ENCODE data around the gene LRRC28.

LRRC28 gene

GRCh38 chr15:99250001-99250400, 1.3 kb upstream of the LRRC28 start:
- DNase-seq, result peak; percentile 38

DNA sequence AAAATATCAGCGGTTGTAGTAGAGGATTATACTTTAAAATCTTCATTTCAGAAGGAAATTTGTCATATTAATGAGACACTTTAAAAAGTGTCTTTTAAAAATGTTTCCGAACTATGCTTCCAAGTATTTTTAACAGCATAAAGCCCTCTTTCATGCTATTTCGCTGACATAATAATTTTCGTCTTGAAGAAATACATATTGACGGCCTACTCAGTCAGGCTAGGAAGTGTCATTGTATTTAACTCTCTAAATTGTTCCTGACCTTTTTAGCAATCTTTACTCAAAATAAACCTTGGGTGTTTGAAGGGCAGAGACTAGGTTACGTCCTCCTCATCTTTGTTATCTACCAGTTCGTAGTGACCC, 806 bp upstream of the LRRC28 start:
- DNase-seq, result no peak

- DNase-seq, result peak; percentile 9
Measured at GRCh38 chr15:99252326-99252725, 1.0 kb downstream of the LRRC28 start.

DNA sequence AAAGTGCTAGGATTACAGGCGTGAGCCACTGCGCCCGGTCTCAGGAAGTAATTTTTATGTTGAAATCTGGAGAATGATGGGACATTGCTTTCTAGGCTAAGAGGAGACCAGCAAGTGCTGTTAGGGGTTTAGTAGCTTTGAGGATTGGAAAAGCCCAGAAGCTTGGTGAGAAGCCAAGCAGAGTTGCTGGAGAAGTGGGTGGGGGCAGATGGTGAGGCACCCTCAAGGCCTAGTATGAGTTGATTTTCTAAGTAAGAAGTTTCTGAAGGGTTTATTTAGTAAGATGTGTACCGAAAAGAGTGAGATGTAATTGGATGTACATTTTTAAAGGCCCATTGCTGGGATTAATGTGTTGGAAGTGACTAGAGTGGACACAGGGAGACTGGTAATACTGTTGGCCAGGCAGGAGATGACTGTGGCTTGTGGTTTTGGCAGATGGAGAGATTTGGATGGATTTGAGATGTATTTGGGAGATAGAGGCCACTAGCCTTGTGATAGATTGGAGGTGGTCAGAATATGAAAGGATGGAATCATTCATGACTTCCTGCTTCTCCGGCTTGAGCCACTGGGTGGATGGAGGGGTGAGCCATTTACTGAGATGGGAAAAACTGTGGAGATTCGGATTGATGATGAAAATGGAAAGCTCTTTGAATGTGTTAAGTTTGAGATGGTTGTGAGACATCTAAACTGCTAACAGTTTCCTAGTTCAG, 2.3 kb downstream of the LRRC28 start:
- no peak for DNase-seq

- DNase-seq, result no peak
Measured at GRCh38 chr15:99257107-99257750, 5.9 kb downstream of the LRRC28 start.

GRCh38 chr15:99264125-99264524, 12.8 kb downstream of the LRRC28 start:
- DNase-seq, result no peak

DNA sequence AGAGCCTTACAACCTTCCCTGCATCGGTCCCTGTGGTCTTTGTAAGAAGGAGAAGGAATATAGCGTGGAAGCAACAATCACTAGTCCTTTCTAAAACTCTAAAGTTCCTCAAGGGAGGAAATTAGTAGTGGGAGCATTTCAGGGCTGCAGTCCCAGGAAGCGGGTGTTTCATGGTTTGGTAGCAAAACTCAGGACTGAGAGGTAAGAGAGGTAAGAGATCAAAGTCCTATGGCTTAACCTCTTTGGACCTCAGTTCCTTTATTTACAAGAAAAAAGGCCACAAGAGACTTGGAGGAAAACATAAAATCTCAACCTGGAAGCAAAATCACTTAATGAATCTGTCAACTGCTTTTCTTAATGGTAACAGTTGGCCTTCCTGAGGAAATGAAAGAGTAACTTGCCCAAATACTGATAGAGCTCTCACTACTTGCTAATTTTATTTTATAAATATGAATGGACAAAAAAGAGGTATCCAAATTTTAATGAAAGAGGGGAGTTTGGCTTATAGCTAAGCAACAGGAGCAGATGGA, 14.3 kb downstream of the LRRC28 start:
- DNase-seq, result no peak

DNA sequence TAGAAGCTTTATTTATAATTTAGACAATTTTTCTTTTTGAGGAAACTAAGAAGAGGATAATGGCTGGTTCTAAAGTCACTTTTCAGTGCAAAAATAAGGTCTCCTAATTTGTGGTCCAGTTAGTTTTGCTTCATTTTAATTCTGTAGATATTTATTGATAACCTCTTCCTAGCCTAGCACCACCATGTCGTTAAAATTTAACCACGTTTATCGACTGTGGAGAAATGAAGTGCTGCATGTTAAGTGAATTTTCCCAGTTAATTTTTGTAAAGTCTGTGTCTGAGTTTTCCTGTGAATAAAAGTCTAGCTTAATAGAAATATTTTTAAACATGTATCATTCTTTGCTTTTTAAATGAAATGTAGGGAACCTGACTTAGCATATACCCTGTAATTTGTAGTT, 16.7 kb downstream of the LRRC28 start:
- DNase-seq, result no peak

DNA sequence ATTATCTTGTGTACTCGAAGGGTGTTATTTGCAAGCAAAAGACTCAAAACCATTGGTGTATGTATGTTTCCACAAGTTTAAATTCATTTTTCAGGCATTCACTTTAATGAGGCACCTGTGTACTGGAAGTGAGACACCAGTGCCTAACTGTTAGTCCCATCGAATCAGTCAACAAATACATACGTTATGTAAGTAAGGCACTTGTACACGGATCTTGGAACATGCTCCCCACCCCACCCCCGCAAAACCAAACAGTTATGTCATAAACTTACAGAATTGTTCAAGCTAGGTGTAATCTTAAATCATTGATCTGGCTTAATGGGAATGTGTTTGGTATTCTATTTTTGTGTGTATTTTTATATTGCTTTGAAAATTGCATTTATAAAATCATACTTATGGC, 17.1 kb downstream of the LRRC28 start:
- DNase-seq, result no peak

- no peak for DNase-seq
Measured at GRCh38 chr15:99273801-99274200, 22.5 kb downstream of the LRRC28 start.

GRCh38 chr15:99275061-99275460, 23.8 kb downstream of the LRRC28 start:
- no peak for DNase-seq

- no peak for DNase-seq
Measured at GRCh38 chr15:99275525-99276128, 24.3 kb downstream of the LRRC28 start.

DNA sequence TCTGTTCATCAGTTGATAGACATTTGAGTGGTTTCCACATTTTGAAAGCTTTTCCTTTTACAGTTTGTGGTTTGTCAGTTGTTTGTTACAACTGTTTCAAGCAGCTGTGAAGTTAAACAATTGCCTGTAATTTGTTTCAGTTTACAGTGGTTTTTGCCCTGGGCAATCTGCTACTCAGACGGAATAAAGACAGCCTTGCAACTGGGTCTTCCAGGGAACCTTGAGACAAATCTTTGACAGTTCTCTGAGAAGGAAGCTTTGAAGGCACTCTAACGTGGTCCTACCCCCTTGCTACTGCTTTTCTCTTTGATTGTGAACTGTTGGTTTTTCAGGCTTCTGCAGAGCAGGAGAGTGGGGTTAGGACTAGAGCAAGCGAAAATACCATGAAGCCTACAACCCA, 28.0 kb downstream of the LRRC28 start:
- no peak for DNase-seq

DNA sequence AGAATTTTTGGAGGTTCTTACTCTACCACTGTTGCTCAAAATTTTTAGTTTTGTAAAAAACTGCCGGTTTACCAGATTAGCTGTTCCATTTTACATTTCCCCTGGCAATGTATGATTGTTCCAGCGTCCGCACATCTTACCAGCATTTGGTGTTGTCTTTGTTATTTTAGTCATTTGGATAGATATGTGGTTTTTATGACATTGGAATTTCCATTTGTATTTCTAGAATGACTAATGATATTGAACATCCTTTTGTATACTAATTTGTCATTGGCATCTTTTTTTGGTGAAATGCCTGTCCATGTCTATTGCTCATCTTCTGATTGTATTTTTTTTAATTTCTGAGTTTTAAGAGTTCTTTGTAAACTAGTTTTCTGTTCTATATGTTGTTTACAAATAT, 28.5 kb downstream of the LRRC28 start:
- no peak for DNase-seq

DNA sequence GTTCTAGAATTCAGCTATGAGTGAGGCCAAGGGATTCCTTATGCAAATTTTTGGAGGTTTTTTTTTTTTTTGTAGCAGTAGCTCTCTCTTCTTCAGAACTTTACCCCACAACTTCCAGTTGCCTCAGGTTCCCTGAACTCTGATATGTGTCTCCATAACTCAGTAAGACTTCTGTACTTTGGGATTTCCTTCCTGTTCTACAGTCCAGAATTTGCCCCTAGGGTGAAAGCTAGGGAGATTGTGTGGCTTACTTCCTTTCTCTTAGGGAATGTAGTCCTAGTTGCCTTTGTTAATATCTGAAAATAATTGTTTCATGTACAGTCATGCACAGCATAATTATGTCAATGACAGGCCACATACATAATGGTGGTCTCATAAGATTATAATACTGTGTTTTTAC, 30.8 kb downstream of the LRRC28 start:
- DNase-seq, result no peak

DNA sequence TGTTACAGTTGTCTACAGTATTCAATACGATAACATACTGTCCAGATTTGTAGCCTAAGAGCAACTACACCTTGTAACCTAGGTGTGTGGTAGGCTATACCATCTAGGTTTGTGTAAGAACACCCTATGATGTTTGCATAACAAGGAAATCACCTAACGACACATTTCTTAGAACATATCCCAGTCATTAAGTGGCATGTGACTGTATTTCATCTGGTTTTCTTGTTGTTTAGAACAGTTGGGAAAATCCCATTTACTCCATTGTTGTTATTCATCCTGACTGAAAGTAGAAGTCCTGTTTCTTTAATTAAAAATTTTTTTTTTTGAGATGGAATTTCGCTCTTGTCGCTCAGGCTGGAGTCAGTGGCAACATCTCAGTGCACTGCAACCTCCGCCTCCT, 31.3 kb downstream of the LRRC28 start:
- no peak for DNase-seq

DNA sequence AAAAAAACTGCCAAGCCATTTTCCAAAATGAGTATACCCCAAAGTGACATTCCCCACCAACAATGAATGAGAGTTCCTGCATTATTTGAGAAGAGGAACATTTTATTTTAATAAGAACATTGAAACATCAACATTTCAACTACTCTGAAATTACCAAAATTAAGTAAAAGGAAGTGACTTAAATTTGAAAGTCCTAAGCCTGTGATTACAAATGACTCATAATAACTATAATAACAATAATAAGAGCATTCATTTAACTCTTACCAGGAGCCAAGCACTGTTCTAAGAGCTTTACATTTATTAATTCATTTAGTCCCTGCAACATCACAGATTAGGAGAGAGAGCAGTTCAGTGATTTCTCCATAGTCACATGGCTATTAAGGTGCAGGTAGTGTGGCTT, 32.4 kb downstream of the LRRC28 start:
- no peak for DNase-seq

DNA sequence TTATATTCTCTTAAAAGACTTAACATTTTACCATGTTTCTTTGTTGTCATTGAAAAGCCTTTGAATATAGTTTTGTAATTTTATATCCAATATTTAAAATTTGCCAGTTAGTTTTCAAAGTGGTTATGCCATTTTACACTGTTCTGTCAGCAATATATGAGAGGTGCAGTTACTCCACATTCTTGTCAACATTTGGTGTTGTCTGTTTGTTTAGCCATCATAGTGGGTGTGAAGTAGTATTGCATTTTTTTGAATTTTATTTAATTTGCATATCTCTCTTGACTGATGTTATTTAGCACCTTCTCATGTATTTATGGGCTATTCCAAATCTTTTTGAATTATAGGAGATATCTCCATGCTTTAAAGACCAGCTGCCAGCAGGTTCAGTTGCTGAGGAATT, 40.4 kb downstream of the LRRC28 start:
- DNase-seq, result no peak

DNA sequence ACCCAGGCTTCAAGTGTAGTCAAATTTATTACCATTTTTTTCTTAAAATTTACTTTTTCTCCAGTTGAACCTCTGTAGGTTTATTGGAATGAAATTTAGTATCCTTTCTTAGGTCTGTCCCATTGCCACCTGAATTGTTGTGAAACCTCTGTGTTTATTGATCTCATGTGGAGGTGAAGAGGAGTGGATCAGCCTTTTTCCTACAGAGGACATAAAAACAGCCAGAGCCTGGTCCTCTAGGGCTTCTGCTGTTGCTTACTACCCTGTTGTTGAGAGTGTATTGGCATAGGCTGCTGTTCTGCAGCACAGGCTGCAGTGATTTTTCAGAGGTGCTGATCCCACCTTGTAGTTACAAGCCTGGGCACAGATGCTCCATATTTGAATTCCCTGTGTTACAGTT, 44.6 kb downstream of the LRRC28 start:
- no peak for DNase-seq

- DNase-seq, result no peak
Measured at GRCh38 chr15:99296386-99296785, 45.1 kb downstream of the LRRC28 start.

GRCh38 chr15:99303907-99304306, 52.6 kb downstream of the LRRC28 start:
- no peak for DNase-seq

DNA sequence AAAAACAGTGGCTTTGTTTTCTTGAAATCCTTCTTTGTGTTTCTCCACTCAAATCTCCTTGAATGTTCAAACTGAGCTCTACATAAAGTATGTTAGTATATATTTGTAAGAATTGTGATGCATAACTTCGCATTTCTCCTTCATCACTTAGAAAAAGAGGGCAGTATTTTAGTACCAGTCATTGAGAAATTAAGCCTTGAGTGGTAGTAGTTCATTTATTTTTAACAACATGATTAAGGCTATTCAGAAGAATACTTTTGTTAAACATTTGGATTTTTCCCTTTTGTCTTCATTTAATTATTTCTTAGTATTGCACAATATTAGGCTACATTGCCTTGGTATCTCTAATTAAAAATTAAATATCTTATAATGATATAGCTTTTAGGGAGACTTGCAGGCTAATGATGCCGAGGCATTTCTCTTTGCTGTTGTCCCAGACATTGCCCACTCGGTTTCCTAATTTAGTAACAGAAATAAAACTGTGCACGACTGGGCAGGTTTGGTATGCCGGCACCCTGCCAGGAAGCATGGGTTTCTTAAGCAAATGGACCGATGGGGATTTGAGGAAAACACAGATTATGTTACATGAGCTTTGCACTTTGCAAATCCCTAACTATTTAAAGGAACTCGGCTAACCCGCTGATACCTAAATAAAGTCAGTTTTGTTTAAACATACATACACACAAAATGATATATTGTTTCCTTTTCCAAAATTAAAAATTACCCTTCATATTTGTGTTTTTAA, 54.7 kb downstream of the LRRC28 start:
- DNase-seq, result peak; percentile 81

- DNase-seq, result peak; percentile 84
Measured at GRCh38 chr15:99306694-99307338, 55.5 kb downstream of the LRRC28 start.
